Activated CD8-positive, alpha-beta memory T cell treated with anti-CD3 and anti-CD28 coated beads for 36 hours (primary cell): Measurements from ENCODE around the gene OOSP4B. TPM values are rescaled to one million over a fixed set of nuclear protein-coding genes. Genes with fewer than 3 reads are reported as not detected.
"Not testable (repeated sequence)": the region's sequence is repeated elsewhere in the genome, so short reads cannot be mapped to it uniquely, and the experiment has no call there.

ENCODE experiments used
- CTCF ChIA-PET: fragments of 350-600 bp; sonication (Branson Sonifier 250); formaldehyde crosslinking; loops from one replicate; lab custom pipeline; 2021; ENCODE audit warnings: antibody characterized with exemption; lab: Charles Lee
- POLR2A ChIA-PET: fragments of 350-600 bp; sonication (Branson Sonifier 250); formaldehyde crosslinking; loops from one replicate; lab custom pipeline; 2021; ENCODE audit warnings: antibody characterized with exemption; lab: Charles Lee
- total RNA-seq, 2 experiments: library from RNA; stranded (reverse); gene quantifications; one replicate each; pipeline ENCODE4 v1.2.3, GENCODE V29; 2021

The OOSP4B gene
- not detected for total RNA-seq

- POLR2A ChIA-PET = no interaction called here
- CTCF ChIA-PET = no interaction called here
Measured at GRCh38 chr11:60016881-60017280, at the start of gene OOSP4B. Gene OOSP4B (plus strand): TSS chr11:60017181.

- POLR2A ChIA-PET = no interaction called here
Measured at GRCh38 chr11:59967677-59968394, 49.1 kb upstream of the OOSP4B start.

DNA sequence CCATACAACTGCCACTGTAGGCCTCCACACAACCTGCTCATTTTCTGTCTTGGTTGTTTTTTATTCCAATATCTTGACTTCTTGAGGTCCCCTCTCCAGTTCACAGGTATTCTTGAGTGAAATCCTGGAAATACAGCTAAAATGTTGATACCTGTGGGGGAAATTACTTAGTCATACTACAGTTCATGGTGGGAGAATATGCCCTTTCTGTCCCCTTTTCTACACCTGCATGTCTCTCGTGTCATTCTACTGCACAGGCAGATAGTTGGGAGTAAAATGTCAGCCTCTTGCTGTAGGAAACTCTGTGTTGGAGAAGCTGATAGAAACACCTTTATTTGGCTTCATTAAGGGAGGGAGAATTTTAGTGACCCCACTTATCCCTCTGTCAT is 48.6 kb upstream of the OOSP4B start:
- ChIA-PET POLR2A (no interaction called here), CTCF (interaction anchor here (0.5 kb wide), 1 partner anchor 128 kb away, joined by 3 read pairs; no protein-coding TSS in a partner anchor)

More at GRCh38 chr11:59967677-59968394, 49.1 kb upstream of the OOSP4B start:
- CTCF ChIA-PET = interaction anchor here (0.5 kb wide), 1 partner anchor 129 kb away, joined by 3 read pairs; no protein-coding TSS in a partner anchor

DNA sequence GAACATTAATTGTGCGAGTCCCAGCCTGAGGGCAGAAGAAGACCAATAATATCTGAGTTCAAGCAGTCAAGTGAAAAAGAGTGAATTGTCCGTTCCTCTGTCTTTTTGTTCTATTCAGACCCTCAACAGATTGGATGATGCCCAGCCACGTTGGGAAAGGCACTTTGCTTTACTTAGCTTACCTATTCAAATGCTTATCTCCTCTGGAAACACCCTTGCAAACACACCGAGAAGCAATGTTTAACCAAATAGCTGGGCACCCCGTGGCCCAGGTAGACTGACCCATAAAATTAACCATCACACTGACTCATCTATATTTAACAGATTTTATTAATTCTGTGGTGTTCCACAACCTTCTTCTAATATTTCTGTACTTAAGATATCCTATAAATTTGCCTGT is 43.9 kb upstream of the OOSP4B start:
- POLR2A ChIA-PET = no interaction called here
- CTCF ChIA-PET = no interaction called here

DNA sequence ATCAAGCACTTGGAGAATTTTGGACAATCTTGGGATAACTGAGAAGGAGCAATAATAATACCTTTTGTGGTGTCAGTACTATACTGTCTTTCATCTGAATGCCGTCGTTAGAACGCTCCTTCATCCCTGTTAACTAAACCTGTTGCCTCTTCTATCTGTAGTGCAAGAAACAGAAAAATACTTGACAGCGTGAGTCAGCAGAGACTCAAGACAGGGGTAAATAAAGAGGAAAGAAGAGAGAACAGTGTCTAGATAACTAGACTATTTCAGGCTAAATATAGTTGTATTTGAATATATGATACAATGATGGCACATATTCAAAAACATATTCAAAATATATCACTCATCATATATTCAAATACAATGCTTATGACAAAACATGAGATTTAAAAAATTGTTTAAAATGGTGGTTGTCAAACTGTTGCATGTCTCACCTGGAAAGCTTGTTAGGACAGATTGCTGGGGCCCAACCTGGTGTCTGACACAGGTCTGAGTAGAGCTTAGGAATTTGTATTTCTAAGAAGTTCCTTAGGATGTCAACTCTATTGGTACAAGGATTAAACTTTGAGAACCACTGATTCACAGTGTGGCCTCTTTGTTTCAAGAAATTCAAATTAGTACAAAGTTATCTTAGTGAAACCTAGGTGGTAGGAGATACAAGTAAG is 35.7 kb upstream of the OOSP4B start:
- CTCF ChIA-PET = no interaction called here

GRCh38 chr11:59982037-59982436 is 34.9 kb upstream of the OOSP4B start:
- CTCF ChIA-PET, POLR2A ChIA-PET: not testable (repeated sequence)

More for the DNA sequence above, 35.7 kb upstream of the OOSP4B start:
- POLR2A ChIA-PET = no interaction called here

DNA sequence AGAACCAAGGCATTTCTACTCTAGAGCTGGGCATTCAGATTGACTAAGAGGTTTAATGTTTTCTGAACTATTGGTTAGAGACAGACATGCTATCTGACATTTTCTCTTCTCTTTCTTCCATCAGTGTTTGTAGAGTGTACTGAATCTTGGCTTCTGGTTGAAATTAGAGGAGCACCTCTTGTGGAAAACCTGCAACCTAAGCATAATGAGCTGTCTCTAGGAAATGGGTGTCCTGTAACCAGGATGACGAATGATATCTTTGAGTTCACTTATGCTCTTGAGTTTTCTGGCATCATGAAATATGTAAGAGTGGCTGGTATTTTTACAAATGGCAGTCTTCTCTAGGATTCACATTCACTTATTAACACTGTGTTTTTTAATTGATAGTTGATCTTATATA is 33.8 kb upstream of the OOSP4B start:
- CTCF ChIA-PET = no interaction called here
- POLR2A ChIA-PET = no interaction called here

DNA sequence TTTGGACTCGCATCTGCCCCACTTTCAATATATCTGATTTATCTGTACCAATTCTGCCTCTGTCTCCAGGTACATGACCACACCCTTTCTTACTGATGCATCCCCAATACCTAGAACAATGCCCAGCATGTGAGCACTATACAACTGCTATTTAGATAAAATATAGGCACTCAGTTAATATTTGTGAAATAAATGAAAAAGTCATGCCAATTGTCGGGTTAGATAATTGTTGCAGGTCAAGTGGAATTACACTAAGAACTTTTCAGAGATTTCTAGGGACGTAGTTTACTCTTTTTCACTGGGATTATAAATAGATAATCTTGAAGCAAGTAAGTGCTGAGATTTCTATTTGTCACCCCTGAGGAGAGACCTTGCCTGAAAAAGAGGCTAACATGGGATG is 32.6 kb upstream of the OOSP4B start:
- ChIA-PET CTCF (no interaction called here), POLR2A (no interaction called here)

DNA sequence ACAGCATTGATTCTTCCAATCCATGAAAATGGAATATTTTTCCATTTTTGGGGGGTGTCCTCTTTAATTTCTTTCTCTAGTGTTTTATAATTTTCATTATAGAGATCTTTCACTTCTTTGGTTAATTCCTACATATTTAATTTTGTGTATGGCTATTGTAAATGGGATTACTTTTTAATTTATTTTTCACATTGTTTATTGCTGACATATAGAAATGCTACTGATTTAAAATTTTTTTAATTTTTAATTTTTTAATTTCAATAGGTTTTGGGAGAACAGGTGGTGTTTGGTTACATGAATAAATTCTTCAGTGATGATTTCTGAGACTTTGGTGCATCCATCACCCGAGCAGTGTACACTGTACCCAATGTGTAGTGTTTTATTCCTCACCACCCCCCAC is 26.6 kb upstream of the OOSP4B start:
- ChIA-PET POLR2A (no interaction called here), CTCF (no interaction called here)

DNA sequence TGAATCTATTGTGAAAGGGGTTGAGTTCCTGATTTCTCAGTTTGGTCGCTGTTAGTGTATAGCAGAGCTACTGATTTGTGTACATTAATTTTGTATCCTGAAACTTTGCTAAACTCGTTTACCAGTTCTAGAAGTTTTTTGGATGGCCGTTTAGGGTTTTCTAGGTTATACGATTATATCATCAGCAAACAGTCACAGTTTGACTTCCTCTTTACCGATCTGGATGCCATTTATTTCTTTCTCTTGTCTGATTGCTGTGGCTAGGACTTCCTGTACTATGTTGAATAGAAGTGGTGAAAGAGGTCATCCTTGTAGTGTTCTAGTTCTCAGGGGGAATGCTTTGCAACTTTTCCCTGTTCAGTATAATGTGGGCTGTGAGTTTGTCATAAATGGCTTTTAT is 24.6 kb upstream of the OOSP4B start:
- ChIA-PET CTCF (no interaction called here), POLR2A (no interaction called here)

DNA sequence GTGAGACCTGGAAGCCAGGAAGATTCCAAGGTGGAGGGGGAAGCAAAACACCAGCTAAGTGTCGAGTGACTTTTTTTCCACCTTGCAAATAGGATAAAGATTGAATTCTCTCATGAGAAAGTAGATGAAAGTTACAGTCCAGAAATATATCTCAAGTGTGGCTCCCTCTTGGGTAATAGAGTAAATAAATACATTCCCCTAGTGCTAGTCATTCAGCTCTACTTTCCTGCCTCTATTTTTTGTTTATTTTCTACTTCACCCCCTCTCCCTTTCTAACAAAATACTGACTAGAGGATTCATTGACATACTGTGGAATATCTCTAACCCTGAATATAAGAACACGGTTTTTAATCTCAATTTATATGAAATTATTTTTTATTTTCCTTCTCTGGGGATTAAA is 19.2 kb upstream of the OOSP4B start:
- ChIA-PET CTCF (interaction anchor here (1.7 kb wide), 1 partner anchor 79 kb away, joined by 3 read pairs; no protein-coding TSS in a partner anchor), POLR2A (no interaction called here)

- CTCF ChIA-PET = no interaction called here
- POLR2A ChIA-PET = no interaction called here
Measured at GRCh38 chr11:59999691-60000090, 17.3 kb upstream of the OOSP4B start.

DNA sequence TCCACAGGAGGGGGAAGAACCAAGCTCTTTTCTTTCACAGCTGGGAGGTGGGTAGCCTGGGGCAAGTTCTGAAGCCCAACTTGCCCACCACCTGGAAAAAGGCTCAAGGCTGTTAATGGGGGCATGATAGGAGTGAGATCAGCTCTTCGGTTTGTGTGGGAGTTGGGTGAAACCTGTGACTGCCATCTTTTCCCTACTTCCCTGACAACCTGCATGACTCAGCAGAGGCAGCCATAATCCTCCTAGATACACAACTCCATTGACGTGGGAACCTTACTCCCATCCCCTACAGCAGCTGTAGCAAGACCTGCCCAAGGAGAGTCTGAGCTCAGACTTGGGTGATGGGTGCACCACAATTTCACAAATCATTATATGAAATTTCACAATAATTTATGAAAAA is 13.3 kb upstream of the OOSP4B start:
- POLR2A ChIA-PET = no interaction called here
- CTCF ChIA-PET = interaction anchor here (0.5 kb wide), 1 partner anchor 180 kb away, joined by 3 read pairs; no protein-coding TSS in a partner anchor

DNA sequence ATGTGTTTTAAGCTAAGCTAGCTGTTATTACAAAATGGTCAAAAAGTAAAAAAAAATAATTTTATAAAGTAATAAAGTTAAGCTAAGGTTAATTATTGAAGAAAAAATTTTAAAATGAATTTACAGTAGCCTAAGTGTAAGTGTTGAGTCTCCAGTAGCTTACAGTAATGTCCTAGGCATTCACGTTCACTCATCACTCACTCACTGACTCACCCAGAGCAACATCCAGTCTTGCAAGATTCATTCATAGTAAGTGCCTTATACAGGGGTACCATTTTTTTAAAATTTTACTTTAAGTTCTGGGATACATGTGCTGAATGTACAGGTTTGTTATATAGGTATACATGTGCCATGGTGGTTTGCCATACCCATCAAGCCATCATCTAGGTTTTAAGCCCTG is 11.6 kb upstream of the OOSP4B start:
- CTCF ChIA-PET = no interaction called here
- POLR2A ChIA-PET = no interaction called here

- POLR2A ChIA-PET = no interaction called here
- CTCF ChIA-PET = no interaction called here
Measured at GRCh38 chr11:60018058-60018457, 1.1 kb downstream of the OOSP4B start.

DNA sequence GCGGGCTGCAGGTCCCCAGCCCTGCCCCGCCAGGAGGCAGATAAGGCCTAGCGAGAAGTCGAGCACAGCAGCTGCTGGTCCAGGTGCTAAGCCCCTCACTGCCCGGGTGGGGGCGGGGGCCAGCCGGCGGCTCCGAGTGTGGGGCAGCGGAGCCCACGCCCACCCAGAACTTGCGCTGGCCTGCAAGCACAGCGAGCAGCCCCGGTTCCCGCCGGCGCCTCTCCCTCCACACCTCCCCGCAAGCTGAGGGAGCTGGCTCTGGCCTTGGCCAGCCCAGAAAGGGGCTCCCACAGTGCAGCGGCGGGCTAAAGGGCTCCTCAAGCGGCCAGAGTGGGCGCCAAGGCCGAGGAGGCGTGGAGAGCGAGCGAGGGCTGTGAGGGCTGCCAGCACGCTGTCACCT is 3.4 kb downstream of the OOSP4B start:
- CTCF ChIA-PET, POLR2A ChIA-PET: not testable (repeated sequence)

GRCh38 chr11:60029015-60029632 is 12.1 kb downstream of the OOSP4B start:
- ChIA-PET POLR2A (no interaction called here), CTCF (no interaction called here)

DNA sequence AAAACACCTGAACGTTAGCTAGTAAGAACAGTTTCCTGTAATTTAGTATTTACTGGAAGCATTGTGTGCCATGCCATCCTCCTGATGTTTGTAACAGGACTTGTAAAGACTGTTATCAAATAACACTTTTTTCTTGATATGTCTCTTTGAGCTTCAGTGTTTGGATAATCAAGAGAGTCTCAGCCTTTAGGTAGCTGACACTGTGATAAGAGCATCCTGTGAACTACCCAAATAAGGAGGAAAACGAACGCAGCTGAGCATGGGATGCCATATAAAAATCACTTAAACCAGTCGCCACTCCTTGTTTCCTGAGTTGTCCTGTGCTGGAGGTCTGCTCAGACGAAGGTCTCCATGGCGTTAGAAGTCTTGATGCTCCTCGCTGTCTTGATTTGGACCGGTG is 23.1 kb downstream of the OOSP4B start, which contains the start of gene OOSP2:
Gene OOSP2 (plus strand): TSS at position 301 of the 400 bp plus-strand sequence. CDS start 51 bp downstream, at position 352.
- ChIA-PET POLR2A (no interaction called here), CTCF (no interaction called here)

DNA sequence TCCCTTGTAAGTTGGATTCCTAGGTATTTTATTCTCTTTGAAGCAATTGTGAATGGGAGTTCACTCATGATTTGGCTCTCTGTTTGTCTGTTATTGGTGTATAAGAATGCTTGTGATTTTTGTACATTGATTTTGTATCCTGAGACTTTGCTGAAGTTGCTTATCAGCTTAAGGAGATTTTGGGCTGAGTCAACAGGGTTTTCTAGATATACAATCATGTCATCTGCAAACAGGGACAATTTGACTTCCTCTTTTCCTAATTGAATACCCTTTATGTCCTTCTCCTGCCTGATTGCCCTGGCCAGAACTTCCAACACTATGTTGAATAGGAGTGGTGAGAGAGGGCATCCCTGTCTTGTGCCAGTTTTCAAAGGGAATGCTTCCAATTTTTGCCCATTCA is 33.4 kb downstream of the OOSP4B start:
- POLR2A ChIA-PET, CTCF ChIA-PET: not testable (repeated sequence)

DNA sequence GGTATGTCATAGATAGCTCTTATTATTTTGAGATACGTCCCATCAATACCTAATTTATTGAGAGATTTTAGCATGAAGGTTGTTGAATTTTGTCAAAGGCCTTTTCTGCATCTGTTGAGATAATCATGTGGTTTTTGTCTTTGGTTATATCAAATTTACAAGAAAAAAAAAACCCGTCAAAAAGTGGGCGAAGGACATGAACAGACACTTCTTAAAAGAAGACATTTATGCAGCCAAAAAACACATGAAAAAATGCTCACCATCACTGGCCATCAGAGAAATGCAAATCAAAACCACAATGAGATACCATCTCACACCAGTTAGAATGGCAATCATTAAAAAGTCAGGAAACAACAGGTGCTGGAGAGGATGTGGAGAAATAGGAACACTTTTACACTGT is 33.9 kb downstream of the OOSP4B start:
- CTCF ChIA-PET, POLR2A ChIA-PET: not testable (repeated sequence)
